Stomach (tissue), 4 donors: ENCODE measurements around the gene OGA.

Experiments
- POLR2AphosphoS5 ChIP-seq, 3 donors: sonication (generic); formaldehyde crosslinking; IDR thresholded peaks; one replicate each; pipeline ENCODE4 v1.6.1; 2016; ENCODE audit warnings: antibody characterized with exemption in 3 of 3
- TF ChIP-seq, protein P1 (sequence below), 7 experiments: fragments of 450-650 bp in 4 of 7; fragments of 200-600 bp in 3 of 7; sonication (generic) in 3 of 7; IDR thresholded peaks; one replicate each; pipeline ENCODE4 v1.5.1; 2016 to 2019; ENCODE audit warnings: antibody characterized with exemption in 7 of 7, control low read depth in 2 of 7, mild to moderate bottlenecking in 1 of 7

DNA sequence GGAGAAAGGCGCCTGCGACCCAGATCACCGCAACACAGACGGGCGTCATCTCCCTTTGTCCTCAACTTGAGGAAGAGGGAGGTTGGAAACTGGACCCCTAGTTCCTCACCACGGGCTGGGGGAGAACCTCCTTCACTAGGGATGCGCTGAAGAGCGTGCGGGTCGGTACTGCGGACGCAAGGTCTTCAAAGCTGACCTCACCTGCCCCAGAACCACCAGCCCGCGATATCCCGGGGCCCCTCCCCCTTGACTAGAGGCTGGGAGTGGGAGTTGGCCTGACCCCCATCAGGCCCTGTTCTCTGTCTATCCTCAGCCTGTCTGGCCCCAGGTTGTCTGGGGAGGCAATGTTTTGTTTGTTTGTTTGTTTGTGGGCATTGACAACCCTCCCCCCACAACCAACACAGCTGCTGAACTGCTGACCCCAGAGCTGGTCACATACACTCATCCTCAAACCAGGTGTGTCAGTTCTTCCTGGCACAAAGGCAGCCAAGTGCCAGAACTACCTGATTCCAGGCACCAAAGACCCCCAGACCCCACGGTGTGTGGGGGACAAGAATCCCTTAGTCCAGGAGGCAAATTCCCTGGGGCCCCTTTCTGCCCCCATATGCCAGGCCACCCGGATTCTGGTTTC, 37.9 kb downstream of the OGA start:
- TF ChIP-seq, protein P1, sequence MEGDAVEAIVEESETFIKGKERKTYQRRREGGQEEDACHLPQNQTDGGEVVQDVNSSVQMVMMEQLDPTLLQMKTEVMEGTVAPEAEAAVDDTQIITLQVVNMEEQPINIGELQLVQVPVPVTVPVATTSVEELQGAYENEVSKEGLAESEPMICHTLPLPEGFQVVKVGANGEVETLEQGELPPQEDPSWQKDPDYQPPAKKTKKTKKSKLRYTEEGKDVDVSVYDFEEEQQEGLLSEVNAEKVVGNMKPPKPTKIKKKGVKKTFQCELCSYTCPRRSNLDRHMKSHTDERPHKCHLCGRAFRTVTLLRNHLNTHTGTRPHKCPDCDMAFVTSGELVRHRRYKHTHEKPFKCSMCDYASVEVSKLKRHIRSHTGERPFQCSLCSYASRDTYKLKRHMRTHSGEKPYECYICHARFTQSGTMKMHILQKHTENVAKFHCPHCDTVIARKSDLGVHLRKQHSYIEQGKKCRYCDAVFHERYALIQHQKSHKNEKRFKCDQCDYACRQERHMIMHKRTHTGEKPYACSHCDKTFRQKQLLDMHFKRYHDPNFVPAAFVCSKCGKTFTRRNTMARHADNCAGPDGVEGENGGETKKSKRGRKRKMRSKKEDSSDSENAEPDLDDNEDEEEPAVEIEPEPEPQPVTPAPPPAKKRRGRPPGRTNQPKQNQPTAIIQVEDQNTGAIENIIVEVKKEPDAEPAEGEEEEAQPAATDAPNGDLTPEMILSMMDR (IDR thresholded peaks at IDR 0.05) = no peak
- TF ChIP-seq POLR2AphosphoS5 (IDR thresholded peaks at IDR 0.05) = no peak
